Subcutaneous abdominal adipose tissue (tissue), 5 donors: Measurements from ENCODE around the gene NFU1.

Experiments
- H3K27ac ChIP-seq: one replicate; pipeline ENCODE4 v1.7.0; 2013; ENCODE audit warnings: low read depth, mild to moderate bottlenecking, inconsistent platforms, low read length, moderate library complexity
- H3K27me3 ChIP-seq, 5 donors: one replicate each; pipeline ENCODE4 v1.7.0; 2013; ENCODE audit warnings: low read length in 5 of 5, inconsistent platforms in 1 of 5; ENCODE audit not compliant: control insufficient read depth in 5 of 5, insufficient read depth in 4 of 5
- H3K36me3 ChIP-seq, 5 donors: one replicate each; pipeline ENCODE4 v1.7.0; 2013; ENCODE audit warnings: low read length in 5 of 5; ENCODE audit not compliant: control insufficient read depth in 5 of 5, insufficient read depth in 5 of 5
- H3K4me1 ChIP-seq, 5 donors: one replicate each; pipeline ENCODE4 v1.7.0; 2013; ENCODE audit warnings: low read length in 5 of 5, mild to moderate bottlenecking in 3 of 5, moderate library complexity in 1 of 5; ENCODE audit not compliant: control insufficient read depth in 5 of 5, insufficient read depth in 5 of 5
- H3K4me3 ChIP-seq, 5 donors: one replicate each; pipeline ENCODE4 v1.7.0; 2013; ENCODE audit warnings: low read length in 5 of 5, low read depth in 1 of 5
- H3K9ac ChIP-seq, 5 donors: one replicate each; pipeline ENCODE4 v1.7.0; 2013; ENCODE audit warnings: low read length in 5 of 5, mild to moderate bottlenecking in 4 of 5, moderate library complexity in 3 of 5
- H3K9me3 ChIP-seq, 5 donors: one replicate each; pipeline ENCODE4 v1.7.0; 2013; ENCODE audit warnings: low read length in 5 of 5; ENCODE audit not compliant: control insufficient read depth in 5 of 5
- donor health status: healthy.
- donor health status: healthy.
- donor health status: healthy.
- donor health status: healthy.
- donor health status: healthy.

The NFU1 gene

DNA sequence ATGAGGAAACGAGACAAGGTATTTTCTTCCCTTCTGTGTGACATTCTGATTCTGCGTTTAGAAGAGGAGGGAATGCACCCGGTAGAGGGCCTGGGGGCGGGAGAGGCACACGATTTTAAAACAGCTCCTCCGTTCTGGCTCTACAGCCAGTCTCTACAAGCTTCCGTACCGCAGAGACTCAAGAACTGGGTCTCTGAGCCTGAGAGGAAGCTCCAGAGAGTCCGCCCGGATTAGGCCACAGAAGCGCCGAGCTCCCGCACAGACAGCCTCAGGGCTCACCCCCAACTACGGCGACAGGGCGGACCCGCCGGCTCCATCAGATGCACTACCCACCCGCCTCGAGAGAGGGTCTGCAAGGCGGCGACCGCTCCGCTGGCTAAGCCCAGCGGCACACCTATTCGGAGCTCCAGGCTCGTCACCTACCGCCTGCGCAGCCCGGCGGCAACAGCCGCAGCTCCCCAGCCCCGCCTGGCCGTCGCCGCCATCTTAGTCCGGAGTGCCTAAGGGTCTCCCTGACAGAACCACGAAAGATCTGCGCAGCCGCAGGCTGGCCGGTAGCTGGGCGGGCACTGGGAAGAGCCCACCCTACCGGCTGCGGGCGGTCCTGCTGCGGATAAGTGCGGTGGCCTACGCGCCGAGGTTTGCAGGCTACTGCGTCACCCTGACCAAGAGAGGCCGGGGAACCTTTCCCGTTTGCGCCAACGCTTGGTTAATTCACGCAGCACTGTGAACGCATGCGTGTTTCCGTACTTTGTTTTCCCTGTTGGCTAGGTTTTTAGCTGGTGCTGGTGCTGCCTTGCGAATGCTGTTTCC, at the start of gene NFU1:
Gene NFU1 (minus strand): TSS at position 498 of the 813 bp plus-strand sequence. CDS start 13 bp downstream, at position 485.
- Histone ChIP-seq H3K4me3 (peak within 1 kb of the TSS; percentile 92 to 97 (median 96)), H3K4me1 (peaks cover 5 to 37% (median 29%) of the 10 kb centered on the region in 5 donors), H3K27me3 (no peaks in the 10 kb centered on the region), H3K9ac (peak within 1 kb of the TSS; percentile 90 to 99 (median 96)), H3K36me3 (no peaks in the 10 kb centered on the region), H3K9me3 (no peaks in the 10 kb centered on the region), H3K27ac (peak within 1 kb of the TSS; percentile 99)

DNA sequence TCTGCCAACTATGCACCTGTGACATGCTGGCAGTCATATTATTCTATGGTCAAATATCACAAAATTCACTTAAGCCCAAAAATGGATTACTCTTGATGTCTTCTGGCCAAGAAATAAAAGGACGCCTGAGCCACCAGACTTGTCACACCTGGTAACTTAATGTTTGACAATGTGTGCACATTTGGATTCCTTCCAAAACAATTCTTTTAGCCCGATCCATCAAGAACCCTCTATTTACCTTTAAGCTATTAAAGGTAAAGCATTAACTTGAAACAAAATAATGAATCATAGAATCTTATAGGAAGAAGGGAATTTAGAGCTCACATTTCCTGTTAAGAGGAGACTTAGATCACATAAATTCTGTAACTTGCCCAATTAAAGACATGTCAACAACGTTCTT, 46.5 kb upstream of the NFU1 start:
- Histone ChIP-seq H3K36me3 (peaks cover 6 to 18% (median 8%) of the 10 kb centered on the region in 5 donors), H3K27me3 (no peaks in the 10 kb centered on the region), H3K9me3 (no peaks in the 10 kb centered on the region), H3K4me1 (peaks cover 5 to 36% (median 25%) of the 10 kb centered on the region in 5 donors), H3K9ac (no peak overlapping the region), H3K4me3 (no peak overlapping the region), H3K27ac (peak overlapping the region; percentile 82)

- peaks cover 6 to 20% (median 8%) of the 10 kb centered on the region in 5 donors for H3K36me3 ChIP-seq
- no peak overlapping the region for H3K9ac ChIP-seq
- no peaks in the 10 kb centered on the region for H3K27me3 ChIP-seq
- H3K4me3 ChIP-seq = no peak overlapping the region
- H3K27ac ChIP-seq = peak overlapping the region; percentile 82
- no peaks in the 10 kb centered on the region for H3K9me3 ChIP-seq
- H3K4me1 ChIP-seq = peaks cover 5 to 36% (median 25%) of the 10 kb centered on the region in 5 donors
Observed at GRCh38 chr2:69483024-69483423, 45.8 kb upstream of the NFU1 start.

- Histone ChIP-seq H3K27ac (peak overlapping the region; percentile 82), H3K4me3 (no peak overlapping the region), H3K36me3 (peaks cover 6 to 20% (median 8%) of the 10 kb centered on the region in 5 donors), H3K4me1 (peaks cover 5 to 36% (median 25%) of the 10 kb centered on the region in 5 donors), H3K9ac (no peak overlapping the region), H3K9me3 (no peaks in the 10 kb centered on the region), H3K27me3 (no peaks in the 10 kb centered on the region)
Observed at GRCh38 chr2:69482471-69482870, 45.2 kb upstream of the NFU1 start.

DNA sequence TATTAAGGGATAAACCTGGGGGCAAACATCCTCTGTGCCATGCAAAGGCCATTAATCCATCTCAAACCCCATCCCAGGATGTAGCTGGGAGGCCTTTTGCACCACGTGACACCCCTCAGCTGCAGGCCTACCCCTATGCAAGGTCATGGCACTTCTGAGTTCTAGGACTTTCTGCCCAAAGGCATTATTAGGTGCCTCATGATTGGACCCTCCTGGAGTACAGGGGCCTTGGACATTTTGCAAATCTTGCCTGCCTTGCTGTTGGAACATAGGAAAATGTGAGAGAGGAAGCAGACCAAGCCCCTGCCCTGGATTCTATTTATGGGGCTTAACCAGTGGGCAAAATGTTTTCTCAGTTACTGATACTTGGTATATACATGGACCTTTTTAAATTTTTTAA, 44.2 kb upstream of the NFU1 start:
- H3K27me3 ChIP-seq = no peaks in the 10 kb centered on the region
- H3K36me3 ChIP-seq = peaks cover 0 to 15% (median 4%) of the 10 kb centered on the region in 5 donors
- peak overlapping the region; percentile 82 for H3K27ac ChIP-seq
- H3K4me3 ChIP-seq = no peak overlapping the region
- peaks cover 4 to 36% (median 25%) of the 10 kb centered on the region in 5 donors for H3K4me1 ChIP-seq
- no peak overlapping the region for H3K9ac ChIP-seq
- H3K9me3 ChIP-seq = no peaks in the 10 kb centered on the region

- Histone ChIP-seq H3K4me3 (no peak overlapping the region), H3K27ac (peak overlapping the region; percentile 55), H3K9me3 (no peaks in the 10 kb centered on the region), H3K4me1 (peaks cover 2 to 34% (median 19%) of the 10 kb centered on the region in 5 donors), H3K27me3 (no peaks in the 10 kb centered on the region), H3K36me3 (peaks cover 4 to 23% (median 11%) of the 10 kb centered on the region in 5 donors), H3K9ac (no peak overlapping the region)
Observed at GRCh38 chr2:69477627-69478026, 40.4 kb upstream of the NFU1 start.

DNA sequence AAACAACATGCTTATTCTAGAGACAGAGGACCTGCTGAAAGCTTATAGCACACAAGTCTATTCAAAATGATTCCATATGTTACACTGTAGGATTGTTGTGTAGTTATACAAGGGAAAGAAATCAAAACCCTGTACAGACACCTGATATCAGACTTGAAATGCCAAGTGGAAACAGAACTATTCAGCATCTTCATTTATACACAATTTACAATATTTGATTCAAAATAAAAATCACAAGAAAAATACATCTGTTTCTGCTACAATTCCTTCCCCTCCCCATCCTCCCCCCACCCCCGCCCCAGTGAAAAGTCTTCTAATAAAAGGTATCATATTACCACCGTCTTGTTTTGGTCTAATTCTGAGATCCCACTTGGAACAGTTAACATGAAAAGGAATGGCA, 37.5 kb upstream of the NFU1 start:
- no peaks in the 10 kb centered on the region for H3K27me3 ChIP-seq
- H3K9me3 ChIP-seq = no peaks in the 10 kb centered on the region
- no peak overlapping the region for H3K27ac ChIP-seq
- H3K36me3 ChIP-seq = peaks cover 3 to 19% (median 11%) of the 10 kb centered on the region in 5 donors
- peaks cover 0 to 35% (median 5%) of the 10 kb centered on the region in 5 donors for H3K4me1 ChIP-seq
- no peak overlapping the region for H3K9ac ChIP-seq
- no peak overlapping the region for H3K4me3 ChIP-seq

DNA sequence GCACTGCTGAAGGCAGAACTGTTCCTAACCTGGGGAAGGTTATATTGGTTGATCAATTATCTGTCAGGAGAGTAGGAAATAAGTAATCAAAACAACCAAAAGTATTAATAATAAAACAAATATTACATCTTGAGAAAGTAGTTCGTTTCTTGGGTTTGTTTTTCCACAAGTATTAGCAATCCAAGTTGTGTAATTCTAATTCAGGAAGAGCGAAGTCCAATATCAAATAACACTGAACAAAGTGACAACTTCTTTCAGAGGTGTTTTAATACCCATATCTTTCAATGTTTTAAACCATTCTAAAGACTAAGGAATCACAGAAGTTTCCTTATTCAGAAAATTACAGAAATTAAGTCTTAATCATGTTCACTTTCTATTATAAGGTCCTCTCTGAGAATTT, 34.6 kb upstream of the NFU1 start:
- H3K27ac ChIP-seq = peak overlapping the region; percentile 92

DNA sequence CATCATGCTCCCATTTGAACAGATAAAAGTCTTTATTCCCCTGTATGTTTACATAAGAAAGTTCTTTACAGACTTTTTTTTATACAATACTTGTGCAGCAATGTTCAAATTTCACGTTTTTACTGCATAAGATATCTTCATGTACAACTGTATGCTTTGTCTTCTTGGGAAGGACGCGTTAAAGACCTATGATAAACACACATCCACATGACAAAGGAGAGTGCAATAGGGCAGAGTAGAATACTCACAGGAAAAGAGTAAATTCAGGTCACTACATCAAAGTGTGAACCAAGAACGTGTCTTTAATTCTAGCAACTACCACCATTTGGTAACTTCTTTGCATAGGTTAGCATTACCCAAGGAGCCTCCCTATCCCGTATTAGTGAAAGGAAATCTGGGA, 33.7 kb upstream of the NFU1 start:
- peak overlapping the region in 1 of 5 donors; percentile 73 for H3K9ac ChIP-seq
- H3K27me3 ChIP-seq = no peaks in the 10 kb centered on the region
- H3K27ac ChIP-seq = peak overlapping the region; percentile 92
- H3K36me3 ChIP-seq = peaks cover 0 to 14% (median 10%) of the 10 kb centered on the region in 5 donors
- H3K9me3 ChIP-seq = no peaks in the 10 kb centered on the region
- peaks cover 0 to 59% (median 19%) of the 10 kb centered on the region in 5 donors for H3K4me1 ChIP-seq
- H3K4me3 ChIP-seq = no peak overlapping the region

More for the DNA sequence above, 34.6 kb upstream of the NFU1 start:
- H3K9me3 ChIP-seq = no peaks in the 10 kb centered on the region
- H3K27me3 ChIP-seq = no peaks in the 10 kb centered on the region
- H3K9ac ChIP-seq = peak overlapping the region in 1 of 5 donors; percentile 73
- peaks cover 3 to 11% (median 9%) of the 10 kb centered on the region in 5 donors for H3K36me3 ChIP-seq
- peak overlapping the region in 1 of 5 donors; percentile 9 for H3K4me3 ChIP-seq
- H3K4me1 ChIP-seq = peaks cover 0 to 50% (median 14%) of the 10 kb centered on the region in 5 donors

DNA sequence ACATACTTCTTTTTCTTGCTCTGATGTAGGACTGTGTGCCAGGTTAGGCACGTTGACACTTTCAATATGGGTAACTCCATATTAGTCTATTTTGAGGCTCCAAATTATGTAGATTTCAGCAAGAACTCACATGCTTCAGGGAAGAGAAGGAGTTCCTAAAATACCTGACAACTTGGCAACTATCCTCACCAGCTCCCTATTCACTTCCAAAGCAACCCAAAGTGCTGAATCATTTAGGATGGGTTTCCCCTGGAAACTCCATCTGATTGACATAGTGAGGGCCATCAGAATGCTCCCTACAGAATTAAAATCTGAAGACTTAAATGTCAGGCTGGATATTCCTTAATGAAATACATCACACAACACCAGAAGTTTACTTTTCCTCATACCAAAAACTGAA, 32.5 kb upstream of the NFU1 start:
- Histone ChIP-seq H3K4me3 (peak overlapping the region in 1 of 5 donors; percentile 4), H3K9ac (no peak overlapping the region), H3K9me3 (no peaks in the 10 kb centered on the region), H3K4me1 (peaks cover 0 to 67% (median 30%) of the 10 kb centered on the region in 5 donors), H3K27me3 (no peaks in the 10 kb centered on the region), H3K36me3 (peaks cover 0 to 16% (median 4%) of the 10 kb centered on the region in 5 donors), H3K27ac (peak overlapping the region; percentile 92)
